NT2/D1 (cell line): ENCODE data around the gene MAGI2.
A peak's percentile ranks its signal among the peaks of the same experiment; 100 is the strongest.

Experiments
- DNase-seq: peaks from one replicate; pipeline ENCODE4 v3.0.0-alpha.2; 2011; ENCODE audit warnings: low read depth, low spot score
- H3K27me3 ChIP-seq: 2 replicates; pipeline ENCODE4 v1.6.0; 2011; ENCODE audit warnings: mild to moderate bottlenecking; ENCODE audit not compliant: insufficient read length, insufficient read depth
- H3K36me3 ChIP-seq: 2 replicates; pipeline ENCODE4 v1.6.1; 2011; ENCODE audit warnings: mild to moderate bottlenecking, low read length, mixed read lengths; ENCODE audit not compliant: insufficient read depth, insufficient read length
- H3K4me1 ChIP-seq: 2 replicates; pipeline ENCODE4 v1.5.1; 2011; ENCODE audit not compliant: insufficient read depth, insufficient read length
- H3K4me3 ChIP-seq: 2 replicates; pipeline ENCODE4 v1.5.1; 2011; ENCODE audit warnings: low read depth; ENCODE audit not compliant: insufficient read length
- H3K9ac ChIP-seq: 2 replicates; pipeline ENCODE4 v1.6.0; 2011; ENCODE audit warnings: low read depth; ENCODE audit not compliant: insufficient read length
- H3K9me3 ChIP-seq: 2 replicates; pipeline ENCODE4 v1.5.1; 2011; ENCODE audit warnings: mild to moderate bottlenecking, low read length; ENCODE audit not compliant: insufficient read depth
- SUZ12 ChIP-seq: IDR thresholded peaks from 2 replicates; pipeline ENCODE4 v1.6.1; 2011; ENCODE audit not compliant: insufficient read length, insufficient read depth; ENCODE audit errors: extremely low read depth
- YY1 ChIP-seq: IDR thresholded peaks from 2 replicates; pipeline ENCODE4 v1.6.1; 2011; ENCODE audit not compliant: insufficient read length, insufficient read depth
- ZNF274 ChIP-seq: IDR thresholded peaks from 2 replicates; pipeline ENCODE4 v1.6.1; 2011; ENCODE audit warnings: mild to moderate bottlenecking, low read depth, low read length

Gene MAGI2

GRCh38 chr7:78635026-78635793, 818.3 kb downstream of the MAGI2 start:
- no peaks in the 10 kb centered on the region for H3K9me3 ChIP-seq
- no peaks in the 10 kb centered on the region for H3K27me3 ChIP-seq
- DNase-seq, result no peak
- H3K4me3 ChIP-seq, result no peak overlapping the region
- no peak overlapping the region for H3K9ac ChIP-seq
- no peaks in the 10 kb centered on the region for H3K36me3 ChIP-seq
- TF ChIP-seq ZNF274, result no peak
- TF ChIP-seq SUZ12, result no peak
- no peak for TF ChIP-seq YY1
- H3K4me1 ChIP-seq, result no peaks in the 10 kb centered on the region

GRCh38 chr7:78634093-78634492, 819.4 kb downstream of the MAGI2 start:
- no peak overlapping the region for H3K4me3 ChIP-seq
- H3K4me1 ChIP-seq, result no peaks in the 10 kb centered on the region
- no peak for DNase-seq
- TF ChIP-seq ZNF274 (no peak), SUZ12 (no peak), YY1 (no peak)
- no peaks in the 10 kb centered on the region for H3K9me3 ChIP-seq
- no peak overlapping the region for H3K9ac ChIP-seq
- H3K27me3 ChIP-seq, result no peaks in the 10 kb centered on the region
- H3K36me3 ChIP-seq, result no peaks in the 10 kb centered on the region

- no peaks in the 10 kb centered on the region for H3K9me3 ChIP-seq
- H3K27me3 ChIP-seq, result no peaks in the 10 kb centered on the region
- H3K9ac ChIP-seq, result no peak overlapping the region
- H3K4me1 ChIP-seq, result no peaks in the 10 kb centered on the region
- TF ChIP-seq SUZ12 (no peak), ZNF274 (no peak), YY1 (no peak)
- no peaks in the 10 kb centered on the region for H3K36me3 ChIP-seq
- DNase-seq, result peak; percentile 33
- no peak overlapping the region for H3K4me3 ChIP-seq
Measured at GRCh38 chr7:78620920-78621319, 832.5 kb downstream of the MAGI2 start.

- TF ChIP-seq SUZ12 (no peak), ZNF274 (no peak), YY1 (no peak)
- Histone ChIP-seq H3K9me3 (no peaks in the 10 kb centered on the region), H3K9ac (no peak overlapping the region), H3K4me1 (no peaks in the 10 kb centered on the region), H3K27me3 (no peaks in the 10 kb centered on the region), H3K4me3 (no peak overlapping the region), H3K36me3 (no peaks in the 10 kb centered on the region)
- DNase-seq, result no peak
Measured at GRCh38 chr7:78616539-78616938, 836.9 kb downstream of the MAGI2 start.

- no peaks in the 10 kb centered on the region for H3K27me3 ChIP-seq
- no peak overlapping the region for H3K9ac ChIP-seq
- no peak for DNase-seq
- H3K4me3 ChIP-seq, result no peak overlapping the region
- H3K36me3 ChIP-seq, result no peaks in the 10 kb centered on the region
- H3K4me1 ChIP-seq, result no peaks in the 10 kb centered on the region
- H3K9me3 ChIP-seq, result no peaks in the 10 kb centered on the region
- TF ChIP-seq SUZ12 (no peak), ZNF274 (no peak), YY1 (no peak)
Measured at GRCh38 chr7:78609281-78609680, 844.2 kb downstream of the MAGI2 start.

- DNase-seq, result peak; percentile 25
- no peak for TF ChIP-seq SUZ12
- no peak for TF ChIP-seq YY1
- TF ChIP-seq ZNF274, result no peak
- H3K4me1 ChIP-seq, result no peaks in the 10 kb centered on the region
- no peak overlapping the region for H3K9ac ChIP-seq
- H3K36me3 ChIP-seq, result no peaks in the 10 kb centered on the region
- no peaks in the 10 kb centered on the region for H3K9me3 ChIP-seq
- H3K27me3 ChIP-seq, result no peaks in the 10 kb centered on the region
- no peak overlapping the region for H3K4me3 ChIP-seq
Measured at GRCh38 chr7:78607099-78607498, 846.4 kb downstream of the MAGI2 start.

GRCh38 chr7:78605119-78605518, 848.3 kb downstream of the MAGI2 start:
- TF ChIP-seq SUZ12 (no peak), ZNF274 (no peak), YY1 (no peak)
- Histone ChIP-seq H3K4me3 (no peak overlapping the region), H3K36me3 (no peaks in the 10 kb centered on the region), H3K9ac (no peak overlapping the region), H3K27me3 (no peaks in the 10 kb centered on the region), H3K4me1 (no peaks in the 10 kb centered on the region), H3K9me3 (no peaks in the 10 kb centered on the region)
- no peak for DNase-seq

- DNase-seq, result no peak
- H3K9ac ChIP-seq, result no peak overlapping the region
- TF ChIP-seq ZNF274 (no peak), SUZ12 (no peak), YY1 (no peak)
- no peaks in the 10 kb centered on the region for H3K27me3 ChIP-seq
- no peak overlapping the region for H3K4me3 ChIP-seq
- no peaks in the 10 kb centered on the region for H3K36me3 ChIP-seq
- H3K4me1 ChIP-seq, result no peaks in the 10 kb centered on the region
- no peaks in the 10 kb centered on the region for H3K9me3 ChIP-seq
Measured at GRCh38 chr7:78601728-78602127, 851.7 kb downstream of the MAGI2 start.
